ENCODE measurements around the gene CARMIL1.
"Not testable (repeated sequence)": the region's sequence is repeated elsewhere in the genome, so short reads cannot be mapped to it uniquely, and the experiment has no call there.

Gene CARMIL1

DNA sequence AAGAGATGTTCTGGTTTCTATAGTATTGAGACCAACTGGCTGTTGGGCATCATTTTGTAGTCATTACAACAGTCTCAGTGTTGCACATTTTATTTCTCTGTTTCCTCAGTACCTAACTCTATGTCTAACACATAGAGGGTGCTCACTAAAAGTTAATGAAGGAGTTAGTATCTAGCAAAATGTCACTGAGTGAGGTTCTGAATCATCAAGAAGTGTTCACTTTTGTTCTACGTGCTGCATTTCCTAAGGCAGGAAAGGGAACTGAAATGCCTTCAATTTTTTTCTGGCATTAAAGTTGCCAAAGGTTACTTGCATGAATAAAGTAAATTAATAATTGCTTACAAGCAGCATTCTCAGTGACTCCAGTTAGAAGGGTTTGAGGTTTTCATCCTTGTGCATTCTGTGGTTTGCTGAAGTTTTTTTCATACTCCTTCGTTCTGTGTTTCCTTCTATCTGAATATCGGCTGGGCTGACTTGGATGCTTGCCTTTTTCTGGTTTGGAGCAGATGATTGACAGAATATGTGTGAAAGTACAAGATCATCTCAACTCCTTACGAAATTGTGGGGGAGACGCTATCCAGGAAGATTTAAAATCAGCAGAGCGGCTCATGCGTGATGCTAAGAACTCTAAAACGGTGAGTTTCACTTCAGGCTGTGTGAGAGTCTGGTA, 258.3 kb downstream of the CARMIL1 start:
- DNase-seq = no peak

DNA sequence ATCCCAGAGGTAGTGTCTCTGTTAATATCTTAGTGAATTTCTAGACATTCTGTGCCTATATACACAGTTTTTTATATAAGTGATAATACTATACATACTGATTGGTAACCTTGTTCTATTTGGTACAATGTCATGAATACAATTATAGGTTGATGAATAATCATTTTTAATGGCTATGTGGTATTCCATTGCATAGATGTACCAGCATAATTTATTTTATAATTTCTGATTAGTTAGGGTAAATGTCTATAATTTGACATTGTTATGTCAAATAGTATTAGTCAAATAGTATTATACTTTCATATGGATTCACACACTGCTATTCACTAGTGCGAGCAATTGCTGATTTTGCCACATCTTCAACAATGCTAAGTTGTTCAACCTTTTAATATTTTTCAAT, 262.1 kb downstream of the CARMIL1 start:
- DNase-seq = no peak

- no peak for DNase-seq
Observed at GRCh38 chr6:25542984-25543910, 264.1 kb downstream of the CARMIL1 start.

GRCh38 chr6:25544833-25545232, 265.7 kb downstream of the CARMIL1 start:
- DNase-seq = no peak

GRCh38 chr6:25547797-25548196, 268.6 kb downstream of the CARMIL1 start:
- no peak for DNase-seq

DNA sequence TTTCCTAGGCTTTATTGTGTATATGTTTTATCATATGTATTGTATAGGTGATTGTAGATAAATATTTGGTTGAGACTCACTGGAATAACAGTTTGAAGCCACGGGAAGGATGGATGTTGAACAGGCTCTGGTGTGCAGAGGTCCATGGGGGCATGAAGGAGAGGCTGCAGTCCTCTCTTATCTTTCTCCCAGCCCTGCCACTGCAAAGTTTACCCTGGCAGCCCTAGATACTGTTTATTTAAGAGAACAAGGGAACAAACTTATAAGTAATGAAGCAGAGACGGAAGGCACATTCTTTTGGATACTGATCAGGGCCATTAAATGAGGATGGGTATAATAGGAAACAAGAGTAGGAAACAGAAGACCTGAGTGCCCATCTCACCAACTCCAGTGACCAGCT, 269.3 kb downstream of the CARMIL1 start:
- DNase-seq = no peak

- DNase-seq = no peak
Observed at GRCh38 chr6:25550631-25551030, 271.5 kb downstream of the CARMIL1 start.

DNA sequence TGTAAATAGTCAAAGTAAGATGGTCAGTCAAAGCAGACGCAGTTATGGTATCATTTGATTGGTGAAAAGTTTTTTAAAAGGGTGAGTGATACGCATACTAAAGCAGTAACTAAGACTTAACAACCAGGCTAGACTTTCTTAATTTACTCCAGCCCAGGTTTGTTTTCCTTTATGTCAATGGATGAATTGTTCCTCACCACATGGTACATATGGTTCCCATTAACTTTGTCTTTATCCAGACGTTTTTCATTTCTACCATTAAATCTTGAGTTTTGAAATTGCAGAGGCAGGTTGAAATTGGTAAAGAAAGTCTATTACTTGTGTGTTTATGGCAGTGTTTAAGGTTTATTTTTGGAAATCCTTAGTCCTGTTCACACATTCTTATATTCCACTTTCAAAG, 274.3 kb downstream of the CARMIL1 start:
- no peak for DNase-seq

DNA sequence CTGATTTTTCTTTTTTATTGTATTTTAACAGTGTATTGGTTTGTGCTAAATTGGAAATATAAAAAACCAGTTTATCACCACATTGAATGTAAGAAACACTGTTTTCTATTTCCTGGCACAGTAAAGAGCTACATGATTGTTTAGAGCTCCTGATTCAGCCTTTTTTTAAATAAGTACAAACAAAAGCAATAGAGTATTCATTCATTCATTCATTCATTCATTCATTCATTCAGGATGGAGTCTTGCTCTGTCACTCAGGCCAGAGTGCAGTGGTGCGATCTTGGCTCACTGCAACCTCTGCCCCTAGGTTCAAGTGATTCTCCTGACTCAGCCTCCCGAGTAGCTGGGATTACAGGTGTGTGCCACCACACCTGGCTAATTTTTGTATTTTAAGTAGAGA, 276.0 kb downstream of the CARMIL1 start:
- DNase-seq = no peak

DNA sequence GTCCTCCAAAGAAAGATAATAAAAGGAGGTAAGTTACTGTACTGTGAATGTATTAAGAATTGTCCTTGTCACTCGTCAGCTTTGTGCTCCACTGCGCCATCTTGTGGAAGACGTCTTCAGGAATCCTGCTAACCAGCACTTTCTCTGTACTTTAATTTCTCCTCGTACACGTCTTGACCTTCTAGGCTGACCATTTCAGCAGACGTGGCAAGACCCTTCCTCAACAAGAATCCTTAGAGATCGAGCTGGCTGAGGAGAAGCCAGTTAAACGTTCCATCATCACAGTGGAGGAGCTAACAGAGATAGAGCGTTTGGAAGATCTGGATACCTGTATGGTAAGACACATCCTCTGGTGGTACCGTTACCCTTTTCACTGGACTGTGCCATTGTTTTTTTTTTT, 277.3 kb downstream of the CARMIL1 start:
- peak; percentile 72 for DNase-seq

DNA sequence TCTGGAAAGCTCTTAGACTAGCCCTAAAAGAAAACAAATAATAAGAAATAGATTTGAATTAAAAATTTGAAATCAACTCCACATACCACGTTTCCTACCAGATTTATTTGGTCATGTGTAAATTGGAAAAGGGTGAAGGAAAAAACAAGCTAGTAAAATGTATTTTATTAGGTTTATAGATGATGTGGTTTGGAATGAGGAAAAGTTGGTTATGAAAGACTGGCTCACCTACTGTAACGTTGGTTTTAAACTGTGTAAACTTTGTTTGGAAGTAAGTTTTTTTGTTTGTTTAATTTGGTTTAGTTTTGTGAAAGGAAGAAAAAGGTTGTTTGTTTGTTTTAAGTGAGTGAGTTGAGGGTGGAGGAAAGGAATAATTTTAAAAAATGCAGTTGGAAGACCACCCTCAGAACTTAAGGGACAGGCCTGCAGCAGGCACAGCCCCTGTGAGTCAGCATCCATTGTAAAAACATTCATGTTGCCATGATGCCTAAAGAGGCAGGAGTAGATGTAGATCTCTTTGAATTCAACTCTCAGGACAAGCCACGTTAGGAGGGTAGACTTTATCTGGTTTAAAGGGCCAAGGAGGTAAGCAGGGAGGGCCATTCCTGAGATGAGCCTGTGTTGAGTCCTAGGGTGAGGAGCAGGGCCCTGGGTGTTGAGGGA, 279.1 kb downstream of the CARMIL1 start:
- no peak for DNase-seq

DNA sequence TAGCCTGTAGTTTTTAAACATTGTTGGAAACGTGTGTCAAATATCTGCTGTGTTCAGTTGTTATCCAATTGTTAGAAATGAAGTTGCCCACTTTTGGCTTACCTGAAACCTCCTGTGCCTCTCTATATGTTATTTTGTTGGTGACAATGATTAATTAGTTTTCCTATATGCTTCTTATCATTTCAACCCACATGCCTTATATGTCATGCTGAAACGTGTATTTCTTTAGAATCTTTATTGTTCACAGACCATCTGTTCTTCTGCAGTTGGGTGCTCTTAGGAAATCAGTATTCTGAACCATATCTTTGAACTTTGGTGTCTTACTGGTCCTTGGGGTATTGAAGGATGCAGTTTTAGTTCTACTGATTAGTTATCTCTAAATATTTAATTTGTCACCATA, 281.7 kb downstream of the CARMIL1 start:
- DNase-seq = no peak

DNA sequence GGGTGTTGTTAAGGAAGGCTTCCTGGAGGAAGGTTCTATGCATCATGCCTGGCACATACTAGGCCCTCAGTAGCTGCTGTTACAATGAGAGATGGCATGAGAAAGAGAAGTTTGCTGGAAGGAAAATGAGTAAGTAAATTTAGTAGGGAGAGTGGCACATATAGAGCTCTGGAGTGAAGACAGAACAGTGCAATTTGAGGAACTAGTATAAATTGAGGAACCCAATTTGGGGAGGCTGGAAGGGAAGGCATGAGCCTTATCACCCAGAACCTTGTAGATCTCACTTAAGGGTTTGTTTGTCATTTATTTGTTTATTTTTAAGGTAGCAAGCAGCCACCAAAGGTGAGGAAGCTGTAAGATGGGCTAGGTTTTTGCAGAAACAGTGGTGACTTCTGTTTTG, 285.8 kb downstream of the CARMIL1 start:
- DNase-seq = no peak

- no peak for DNase-seq
Observed at GRCh38 chr6:25570578-25570977, 291.4 kb downstream of the CARMIL1 start.

DNA sequence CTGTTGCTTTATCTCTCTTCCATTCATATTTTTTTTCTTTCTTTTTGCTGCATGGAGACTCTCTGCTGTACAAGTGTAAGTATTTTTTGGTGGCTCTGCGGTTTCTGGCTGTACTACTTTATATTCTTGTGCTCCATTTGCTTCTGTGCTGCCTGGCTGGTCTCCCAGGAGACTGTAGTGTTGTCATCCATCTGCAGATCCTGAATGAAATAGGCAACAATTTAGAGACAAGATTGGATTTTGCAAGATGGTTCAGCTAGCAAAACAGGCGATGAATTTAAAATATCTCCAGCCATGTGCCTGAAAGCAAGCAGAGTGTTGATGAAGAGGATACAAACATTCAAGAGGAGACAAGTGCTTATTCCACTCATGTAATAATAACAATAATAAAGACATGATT, 297.7 kb downstream of the CARMIL1 start:
- DNase-seq = peak; percentile 34

- no peak for DNase-seq
Observed at GRCh38 chr6:25578538-25578937, 299.4 kb downstream of the CARMIL1 start.

DNA sequence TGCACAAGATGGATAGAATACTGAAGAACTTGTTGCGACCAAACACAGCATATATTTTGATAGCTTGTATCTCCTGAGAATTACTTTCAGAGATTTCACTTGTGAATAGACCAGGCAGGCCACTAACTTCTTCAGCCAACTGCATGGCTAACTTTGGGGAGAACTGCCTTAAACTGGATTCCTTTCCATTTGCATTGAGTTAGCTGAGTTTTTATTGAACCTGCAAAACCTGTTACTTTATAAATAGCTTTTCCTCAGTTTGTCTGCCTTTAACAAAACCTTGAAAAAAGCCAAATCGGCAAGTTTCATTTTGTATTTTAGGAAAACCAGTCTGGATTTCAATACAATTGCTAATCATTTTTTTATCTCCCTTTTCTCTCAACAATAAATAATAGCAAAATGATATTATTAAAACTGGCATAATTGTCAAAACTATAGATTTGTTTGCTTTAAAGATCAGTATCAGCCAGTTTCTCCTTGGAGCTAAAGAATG, 300.3 kb downstream of the CARMIL1 start:
- DNase-seq = no peak

DNA sequence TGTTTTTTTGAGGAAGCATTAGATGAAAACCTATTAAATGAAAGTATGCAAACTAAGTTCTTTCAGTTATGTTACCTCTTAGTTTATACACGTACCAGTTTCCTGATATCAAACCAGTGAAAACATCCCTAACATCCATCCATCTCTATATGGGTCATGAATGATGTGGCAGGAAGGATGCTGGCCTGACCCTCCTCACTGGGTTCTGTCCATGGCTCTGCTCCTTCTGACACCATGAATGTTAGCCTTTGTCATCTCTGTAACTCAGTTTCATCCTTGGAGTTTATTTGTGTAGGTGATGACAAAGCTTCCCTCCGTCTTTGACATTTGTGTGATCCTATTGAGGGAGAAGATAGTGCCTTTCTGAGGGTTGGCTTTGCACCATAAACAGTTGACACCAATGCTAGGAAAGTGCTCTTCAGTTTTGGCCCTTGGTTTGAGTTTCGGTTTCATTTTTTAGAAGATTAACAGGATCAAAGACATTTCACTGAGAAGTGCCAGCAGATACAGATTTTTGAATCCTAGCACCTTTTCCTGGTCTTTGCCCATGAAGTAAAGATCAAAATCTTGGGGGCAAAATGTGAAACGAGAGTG, 300.8 kb downstream of the CARMIL1 start:
- no peak for DNase-seq

DNA sequence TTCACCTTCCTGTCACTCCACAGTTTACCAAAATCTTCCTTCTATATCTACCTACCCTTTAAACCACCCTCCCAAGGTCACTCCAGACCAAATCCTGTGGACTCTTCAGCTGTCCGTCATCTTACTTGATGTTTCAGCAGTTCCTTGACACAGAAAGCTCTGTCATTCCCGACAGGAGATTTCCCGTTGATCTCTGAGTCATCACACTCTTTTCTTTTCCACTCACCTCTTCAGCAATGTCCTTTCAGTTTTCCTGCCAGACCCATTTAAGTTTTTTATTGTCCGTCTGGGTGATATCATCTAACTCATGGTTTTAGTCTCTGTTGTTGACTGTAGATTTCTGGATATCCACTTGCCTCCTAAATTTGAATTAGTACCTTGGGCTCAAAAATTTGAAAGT, 302.9 kb downstream of the CARMIL1 start:
- DNase-seq = no peak

DNA sequence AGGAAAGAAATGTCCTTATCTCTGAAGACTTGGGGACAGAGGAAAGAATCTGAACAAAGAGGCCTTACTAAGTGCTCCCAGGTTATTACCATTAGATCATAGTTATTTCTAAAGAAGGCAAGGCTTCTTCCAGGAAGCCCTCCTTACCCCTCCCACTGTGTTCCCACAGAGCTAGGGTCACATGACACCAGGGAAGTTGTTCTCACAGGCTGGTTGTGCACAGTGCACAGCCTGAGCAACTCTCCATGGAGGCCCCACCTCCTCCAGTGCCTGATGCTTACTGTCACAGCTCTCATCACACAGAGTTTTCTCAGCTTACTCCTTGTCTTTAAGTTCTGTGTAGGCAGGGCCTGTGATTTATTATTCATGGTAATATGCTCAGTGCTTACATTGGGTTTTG, 303.9 kb downstream of the CARMIL1 start:
- no peak for DNase-seq

DNA sequence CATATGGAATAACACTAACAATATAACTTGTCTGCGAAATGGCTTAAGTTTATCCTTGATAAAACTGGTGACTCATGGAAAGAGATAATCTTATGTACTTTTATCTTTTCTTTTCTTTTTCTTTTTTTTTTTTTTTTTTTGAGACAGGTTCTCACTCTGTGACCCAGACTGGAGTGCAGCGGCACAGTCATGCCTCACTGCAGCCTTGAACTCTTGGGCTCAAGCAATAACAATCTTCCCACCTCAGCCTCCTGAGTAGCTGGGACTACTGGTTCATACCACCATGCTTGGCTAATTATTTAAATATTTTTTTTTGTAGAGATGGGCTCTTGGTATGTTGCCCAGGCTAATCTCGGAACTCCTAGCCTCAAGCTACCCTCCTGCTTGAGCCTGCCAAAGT, 304.7 kb downstream of the CARMIL1 start:
- DNase-seq = no peak

DNA sequence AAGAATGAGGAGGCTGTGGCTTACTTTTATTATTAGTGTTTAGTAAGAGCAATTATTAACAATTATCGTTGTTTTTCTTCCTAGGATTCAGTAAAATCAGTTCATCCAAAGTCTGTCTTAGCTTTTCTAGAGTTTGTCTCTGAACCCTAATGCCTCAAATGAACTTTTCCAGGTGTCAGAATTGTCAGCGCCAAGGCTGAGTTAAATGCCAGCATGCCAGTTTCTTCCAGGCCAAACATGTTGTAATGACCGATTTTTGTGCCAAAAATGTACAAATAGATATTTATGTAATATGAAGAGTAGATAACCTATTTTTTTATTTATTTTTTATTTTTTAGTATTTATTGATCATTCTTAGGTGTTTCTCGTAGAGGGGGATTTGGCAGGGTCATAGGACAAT, 306.1 kb downstream of the CARMIL1 start:
- DNase-seq = no peak

GRCh38 chr6:25586119-25586518, 306.9 kb downstream of the CARMIL1 start:
- not testable (repeated sequence) for DNase-seq

Measured in midbrain (tissue), 1 donor.